Immature natural killer cell (primary cell): ENCODE results near the gene TAPT1. TPM values are rescaled to one million over a fixed set of nuclear protein-coding genes. Genes with fewer than 3 reads are reported as not detected.

ENCODE experiments used
- DNase-seq, 3 donors: peaks; one replicate each; pipeline ENCODE4 v3.0.0; 2022; ENCODE audit warnings: mixed read lengths in 1 of 3
- H3K27ac Mint-ChIP-seq, 6 donors: one replicate each; pipeline ENCODE4 v1.8.0; 2020; ENCODE audit warnings: mixed read lengths in 6 of 6, mild to moderate bottlenecking in 5 of 6, inconsistent platforms in 4 of 6, moderate library complexity in 3 of 6
- H3K27me3 Mint-ChIP-seq, 3 donors: one replicate each; pipeline ENCODE4 v1.8.0; 2020 to 2021; ENCODE audit warnings: low read depth in 3 of 3, mild to moderate bottlenecking in 3 of 3, mixed read lengths in 3 of 3, moderate library complexity in 3 of 3, inconsistent platforms in 1 of 3
- H3K36me3 Mint-ChIP-seq, 3 donors: one replicate each; pipeline ENCODE4 v1.8.0; 2020; ENCODE audit warnings: mixed read lengths in 3 of 3, inconsistent platforms in 2 of 3, mild to moderate bottlenecking in 2 of 3
- H3K4me1 Mint-ChIP-seq, 2 donors: one replicate each; pipeline ENCODE4 v1.8.0; 2020; ENCODE audit warnings: inconsistent platforms in 2 of 2, mild to moderate bottlenecking in 2 of 2, mixed read lengths in 2 of 2, moderate library complexity in 1 of 2
- H3K4me3 Mint-ChIP-seq, 5 donors: one replicate each; pipeline ENCODE4 v1.8.0; 2020; ENCODE audit warnings: mild to moderate bottlenecking in 5 of 5, mixed read lengths in 5 of 5, inconsistent platforms in 3 of 5, moderate library complexity in 3 of 5
- H3K9me3 Mint-ChIP-seq, 6 donors: one replicate each; pipeline ENCODE4 v1.8.0; 2020; ENCODE audit warnings: mild to moderate bottlenecking in 6 of 6, mixed read lengths in 6 of 6, inconsistent platforms in 4 of 6, moderate library complexity in 3 of 6
- polyA plus RNA-seq, 3 donors: library from polyadenylated mRNA; unstranded; fragments of 300-500 nt; fragmentation: Illumina TruSeq; gene quantifications; one replicate each; pipeline ENCODE4 v1.2.3, GENCODE V29; 2021

Gene TAPT1
- polyA plus RNA-seq, 3 donors from 2014 or later: 10.1 to 22.0 (median 17.9) TPM

DNA sequence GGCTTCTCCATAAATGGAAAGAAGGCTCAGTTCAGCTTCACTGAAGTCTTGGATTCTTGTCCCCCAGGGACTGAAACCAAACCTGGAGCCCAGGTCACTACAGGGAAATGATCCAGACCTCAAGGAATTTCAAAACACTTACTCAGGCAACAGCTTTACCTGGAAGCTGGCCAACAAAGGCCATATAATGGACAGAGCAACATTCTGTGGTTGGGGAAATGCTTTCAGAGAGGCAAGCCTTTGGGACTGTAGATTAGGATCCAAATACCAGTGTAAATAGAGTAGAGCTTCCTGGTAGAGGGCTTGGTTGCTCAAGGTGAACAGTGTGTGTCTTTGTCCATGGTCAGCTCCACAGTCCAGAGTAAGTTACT lies 85.4 kb downstream of the TAPT1 start:
- no peak for DNase-seq
- H3K4me1 Mint-ChIP-seq: no peaks in the 10 kb centered on the region
- H3K4me3 Mint-ChIP-seq: no peak overlapping the region
- peaks cover 1 to 8% (median 7%) of the 10 kb centered on the region in 3 donors for H3K36me3 Mint-ChIP-seq
- no peak overlapping the region for H3K27ac Mint-ChIP-seq
- H3K9me3 Mint-ChIP-seq: peaks cover 9 to 22% (median 20%) of the 10 kb centered on the region in 6 donors
- peaks cover 0 to 13% (median 11%) of the 10 kb centered on the region in 3 donors for H3K27me3 Mint-ChIP-seq

DNA sequence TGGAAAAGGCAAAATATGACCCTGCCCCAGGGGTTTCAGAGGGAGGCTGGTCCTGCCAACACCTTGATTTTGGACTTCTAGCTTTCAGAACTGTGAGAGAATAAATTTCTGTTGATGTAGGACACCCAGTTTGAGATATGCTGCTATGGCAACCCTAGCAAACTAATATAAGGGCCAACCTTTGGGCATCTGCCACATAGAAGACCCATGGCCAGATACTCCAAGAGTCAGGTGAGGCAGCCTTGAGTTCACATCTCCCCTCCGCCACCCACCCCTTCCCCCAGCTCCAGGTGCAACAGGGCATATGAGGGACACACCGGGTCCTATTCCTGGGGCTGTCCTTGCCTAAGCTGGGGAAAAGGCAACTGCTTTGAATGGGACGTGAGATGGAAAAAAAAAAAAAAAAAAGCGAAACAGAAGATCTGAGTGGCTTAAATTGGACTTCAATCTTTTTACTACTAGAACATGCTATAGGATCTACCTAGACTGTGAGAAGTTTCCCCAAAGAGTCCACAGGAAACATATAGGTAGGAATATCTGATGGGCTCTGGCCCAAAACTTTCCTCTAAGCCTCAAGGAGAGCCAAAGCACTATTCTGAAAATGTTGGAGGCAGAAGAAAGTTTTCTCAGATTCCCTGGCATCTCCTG lies 85.9 kb downstream of the TAPT1 start:
- H3K36me3 Mint-ChIP-seq: peaks cover 0 to 5% (median 3%) of the 10 kb centered on the region in 3 donors
- H3K9me3 Mint-ChIP-seq: peaks cover 7 to 17% (median 15%) of the 10 kb centered on the region in 6 donors
- no peak overlapping the region for H3K4me3 Mint-ChIP-seq
- no peak for DNase-seq
- peaks cover 0 to 14% (median 14%) of the 10 kb centered on the region in 3 donors for H3K27me3 Mint-ChIP-seq
- no peak overlapping the region for H3K27ac Mint-ChIP-seq
- no peaks in the 10 kb centered on the region for H3K4me1 Mint-ChIP-seq

DNA sequence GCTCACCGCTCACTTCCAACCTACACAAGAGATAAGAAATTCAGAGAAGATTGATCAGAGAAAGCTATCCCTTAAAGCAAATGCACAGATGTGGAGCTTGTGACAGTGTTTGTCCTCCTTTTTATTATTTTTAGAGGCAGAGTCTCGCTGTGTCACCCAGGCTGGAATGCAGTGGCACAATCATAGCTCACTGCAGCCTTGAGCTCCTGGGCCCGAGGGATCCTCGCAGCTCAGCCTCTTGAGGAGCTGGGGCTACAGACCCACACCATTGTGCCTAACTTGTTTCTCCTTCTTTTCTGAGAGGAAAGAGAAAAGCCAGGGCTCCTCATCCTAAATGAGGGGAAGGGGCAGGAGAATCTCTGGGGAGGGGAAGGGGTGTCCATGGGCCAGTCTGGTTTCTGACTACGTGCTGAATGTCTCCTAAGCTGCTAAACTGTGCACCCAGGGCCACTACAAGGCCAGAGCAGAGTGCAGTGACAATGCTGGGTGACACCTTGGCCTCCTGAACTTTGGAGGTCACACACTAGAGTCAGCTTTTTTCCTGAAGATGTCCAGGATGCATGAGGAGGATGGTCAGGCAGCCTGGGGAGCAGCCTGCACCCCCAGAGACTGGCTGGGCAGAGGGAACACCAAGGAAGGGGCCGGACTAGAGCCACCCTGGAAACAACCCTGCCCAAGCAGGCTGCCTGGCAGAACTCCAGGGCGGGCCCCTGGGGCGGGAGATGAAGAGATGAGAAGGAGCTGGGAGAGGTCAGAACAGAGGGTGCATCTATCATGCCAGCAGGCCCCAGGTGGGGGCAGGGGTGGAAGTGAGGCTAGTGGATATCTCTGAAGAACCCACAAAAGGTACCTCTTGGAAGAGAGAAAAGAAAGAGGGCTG lies 87.0 kb downstream of the TAPT1 start:
- Mint-ChIP-seq H3K9me3 (peaks cover 6 to 7% (median 7%) of the 10 kb centered on the region in 6 donors), H3K27me3 (peaks cover under 1 to 17% (median 11%) of the 10 kb centered on the region in 3 donors), H3K27ac (no peak overlapping the region), H3K36me3 (peaks cover 0 to 5% (median 0%) of the 10 kb centered on the region in 3 donors), H3K4me3 (no peak overlapping the region), H3K4me1 (no peaks in the 10 kb centered on the region)
- DNase-seq: no peak

DNA sequence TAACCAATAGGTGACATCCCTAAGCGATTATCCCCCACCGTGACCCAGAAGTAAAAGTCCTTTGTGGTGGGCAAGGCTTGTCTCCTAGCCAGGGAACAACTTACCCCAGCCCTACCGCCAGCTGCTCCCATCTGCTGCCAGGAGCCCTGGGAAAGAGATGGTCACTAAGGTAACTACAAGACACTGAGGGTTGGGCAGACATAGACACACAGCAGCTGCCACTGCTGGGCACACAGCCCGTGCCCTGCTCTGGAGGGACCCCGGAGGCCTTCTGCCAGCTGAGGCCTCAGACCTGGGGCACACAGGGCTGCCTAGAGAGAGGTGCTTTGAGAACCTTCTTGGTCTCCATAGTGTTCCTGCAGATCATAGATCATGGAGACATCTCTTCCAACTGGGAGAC lies 89.4 kb downstream of the TAPT1 start:
- peaks cover 3 to 17% (median 11%) of the 10 kb centered on the region in 3 donors for H3K27me3 Mint-ChIP-seq
- no peaks in the 10 kb centered on the region for H3K4me1 Mint-ChIP-seq
- DNase-seq: no peak
- H3K27ac Mint-ChIP-seq: no peak overlapping the region
- H3K36me3 Mint-ChIP-seq: no peaks in the 10 kb centered on the region
- no peak overlapping the region for H3K4me3 Mint-ChIP-seq
- H3K9me3 Mint-ChIP-seq: peaks cover 0 to 6% (median 0%) of the 10 kb centered on the region in 6 donors

DNA sequence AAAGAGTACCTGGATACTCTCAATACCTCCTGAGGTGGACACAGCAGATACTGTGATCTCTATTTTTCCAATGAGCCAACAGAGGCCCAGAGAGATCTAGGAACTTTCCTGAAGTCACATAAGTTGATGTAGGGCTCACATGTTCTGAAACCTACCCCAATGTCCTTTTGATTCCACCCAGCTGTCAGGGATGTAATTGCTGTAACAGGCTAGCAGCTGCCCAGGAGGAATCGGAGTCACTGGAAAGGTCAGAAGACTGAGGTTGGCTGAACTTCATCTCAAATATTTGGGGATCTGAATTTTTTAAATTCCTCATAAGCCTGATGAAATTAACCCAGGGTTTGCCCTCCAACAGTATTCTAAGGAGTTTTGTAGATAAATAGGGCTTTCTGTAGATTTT lies 90.0 kb downstream of the TAPT1 start:
- Mint-ChIP-seq H3K4me1 (no peaks in the 10 kb centered on the region), H3K36me3 (no peaks in the 10 kb centered on the region), H3K9me3 (peaks cover 0 to 4% (median 0%) of the 10 kb centered on the region in 6 donors), H3K4me3 (no peak overlapping the region), H3K27me3 (peaks cover 3 to 17% (median 10%) of the 10 kb centered on the region in 3 donors), H3K27ac (no peak overlapping the region)
- DNase-seq: no peak

DNA sequence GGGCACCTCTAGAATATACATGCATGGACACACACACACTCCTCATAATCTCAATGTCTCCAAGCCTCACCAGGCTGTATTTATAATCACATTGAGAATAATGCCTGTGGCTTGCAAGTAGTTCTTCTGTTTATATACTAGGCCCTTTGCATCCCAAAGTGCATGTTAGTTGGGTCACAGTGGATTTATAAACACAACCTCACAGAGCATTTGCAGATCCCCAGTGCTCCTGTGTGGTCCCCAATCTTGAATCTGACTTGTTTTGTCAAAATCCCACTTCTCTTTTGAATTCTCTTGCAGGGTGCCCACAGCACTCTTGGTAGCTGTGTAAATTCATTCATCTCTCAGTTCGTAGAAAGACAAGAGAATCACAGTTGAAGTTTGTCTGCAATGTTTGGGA lies 92.9 kb downstream of the TAPT1 start:
- H3K36me3 Mint-ChIP-seq: no peaks in the 10 kb centered on the region
- no peaks in the 10 kb centered on the region for H3K9me3 Mint-ChIP-seq
- H3K27ac Mint-ChIP-seq: no peak overlapping the region
- no peak overlapping the region for H3K4me3 Mint-ChIP-seq
- H3K27me3 Mint-ChIP-seq: peaks cover 3 to 13% (median 5%) of the 10 kb centered on the region in 3 donors
- no peak for DNase-seq
- H3K4me1 Mint-ChIP-seq: no peaks in the 10 kb centered on the region

DNA sequence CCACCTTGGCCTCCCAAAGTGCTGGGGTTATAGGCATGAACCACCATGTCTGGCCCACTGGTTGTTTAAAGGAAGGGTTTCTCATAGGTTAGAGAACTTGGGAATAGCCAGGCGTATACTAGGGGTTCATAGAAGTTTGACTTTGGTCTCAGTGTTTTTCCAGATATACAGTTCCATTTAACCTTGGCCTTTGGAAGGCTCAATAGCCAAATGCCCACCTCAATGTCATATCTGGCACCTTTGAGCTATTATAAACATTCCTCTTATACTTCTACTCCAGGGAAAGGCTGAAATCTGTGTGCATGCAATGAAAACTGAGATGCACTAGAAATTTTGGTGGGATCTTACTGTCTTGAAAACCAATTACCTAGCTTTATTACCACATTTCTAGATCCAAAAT lies 95.0 kb downstream of the TAPT1 start:
- Mint-ChIP-seq H3K4me3 (no peak overlapping the region), H3K36me3 (no peaks in the 10 kb centered on the region), H3K27me3 (peaks cover 3 to 13% (median 6%) of the 10 kb centered on the region in 3 donors), H3K4me1 (no peaks in the 10 kb centered on the region), H3K9me3 (no peaks in the 10 kb centered on the region), H3K27ac (no peak overlapping the region)
- DNase-seq: no peak

DNA sequence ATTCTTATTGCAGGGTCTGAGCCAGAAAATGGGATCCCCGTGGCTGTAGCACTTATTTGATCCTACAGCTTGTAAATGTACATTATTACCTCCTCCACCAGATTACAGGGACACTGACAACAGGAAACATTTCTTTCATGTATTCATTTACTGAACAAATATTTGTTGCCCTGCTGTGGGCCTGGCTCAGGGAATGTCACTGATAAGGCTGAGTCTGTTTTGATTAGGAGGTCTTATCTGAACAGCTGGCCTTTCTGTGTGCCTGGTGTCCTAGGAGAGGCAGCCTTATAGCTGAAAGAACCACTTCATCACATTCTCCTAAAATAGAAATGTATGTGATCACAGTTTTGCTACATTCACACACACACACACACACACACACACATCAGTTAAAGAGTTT lies 96.9 kb downstream of the TAPT1 start:
- H3K4me1 Mint-ChIP-seq: no peaks in the 10 kb centered on the region
- H3K9me3 Mint-ChIP-seq: no peaks in the 10 kb centered on the region
- no peak overlapping the region for H3K4me3 Mint-ChIP-seq
- no peak for DNase-seq
- no peaks in the 10 kb centered on the region for H3K36me3 Mint-ChIP-seq
- H3K27me3 Mint-ChIP-seq: peaks cover 0 to 6% (median 5%) of the 10 kb centered on the region in 3 donors
- H3K27ac Mint-ChIP-seq: no peak overlapping the region

DNA sequence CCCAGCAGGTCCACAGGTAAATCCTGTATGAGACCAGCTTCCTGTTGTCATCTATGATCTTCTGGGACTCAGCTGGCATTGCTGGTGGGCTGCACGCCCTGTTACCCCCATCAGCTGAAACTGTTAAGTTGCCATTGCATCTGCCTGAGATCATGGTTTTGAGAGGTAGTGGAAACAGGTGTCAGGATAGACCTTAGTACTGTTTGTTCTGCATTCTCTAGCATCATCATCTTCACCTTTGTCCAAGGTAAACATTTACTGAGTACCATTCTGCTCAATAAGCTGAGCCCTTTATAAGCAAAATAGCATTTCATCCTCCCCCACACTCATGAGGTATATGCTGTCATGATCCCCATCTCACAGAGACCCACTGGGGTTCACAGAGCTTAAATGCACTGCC lies 99.6 kb downstream of the TAPT1 start:
- Mint-ChIP-seq H3K4me3 (no peak overlapping the region), H3K36me3 (no peaks in the 10 kb centered on the region), H3K4me1 (peaks cover 9 to 19% of the 10 kb centered on the region in 2 donors), H3K27me3 (peaks cover 0 to 3% (median 2%) of the 10 kb centered on the region in 3 donors), H3K9me3 (no peaks in the 10 kb centered on the region), H3K27ac (no peak overlapping the region)
- no peak for DNase-seq

DNA sequence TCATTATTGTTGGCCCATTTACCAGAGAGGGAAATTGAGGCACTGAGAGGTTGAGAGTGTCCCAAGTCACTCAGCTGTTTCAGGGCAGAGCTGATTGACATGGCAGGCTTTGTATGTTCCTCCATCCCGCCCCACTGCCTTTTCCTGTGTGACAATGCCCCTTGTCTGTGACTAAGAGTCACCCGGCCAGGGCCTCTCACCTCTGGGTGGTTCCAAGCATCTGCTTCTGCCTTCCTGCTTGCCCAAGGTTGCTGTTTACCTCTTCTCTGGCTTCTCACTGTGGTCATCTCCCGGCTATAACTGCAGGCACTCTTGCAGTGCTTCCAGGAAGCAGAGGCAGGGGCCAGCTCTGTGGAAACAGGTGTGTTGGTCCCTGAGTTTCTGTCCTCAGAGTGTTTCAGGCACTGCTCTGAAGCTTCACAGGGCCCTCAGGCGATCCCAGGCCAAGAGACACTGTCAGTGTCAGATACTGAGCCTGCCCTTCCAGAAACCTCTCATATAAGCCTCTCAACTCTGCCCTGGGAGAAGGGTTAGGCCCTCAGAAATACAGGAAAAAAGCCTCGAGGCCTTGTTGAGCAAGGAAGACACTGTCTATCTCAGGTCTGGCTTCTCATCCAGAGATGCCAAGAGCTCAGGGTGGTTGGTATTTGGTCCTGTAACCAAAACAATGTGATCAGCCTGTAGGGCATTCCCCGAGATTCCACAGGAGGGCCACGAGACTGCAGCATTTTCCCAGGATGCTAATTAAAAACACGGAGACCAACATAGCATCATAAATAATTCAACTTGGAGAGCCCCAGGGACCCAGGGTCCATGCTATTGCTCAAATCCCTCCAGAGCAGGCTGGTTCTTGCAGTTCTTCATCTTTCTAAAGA lies 100.5 kb downstream of the TAPT1 start:
- H3K4me3 Mint-ChIP-seq: no peak overlapping the region
- H3K27ac Mint-ChIP-seq: no peak overlapping the region
- H3K27me3 Mint-ChIP-seq: peaks cover 2 to 3% (median 2%) of the 10 kb centered on the region in 3 donors
- peaks cover 9 to 19% of the 10 kb centered on the region in 2 donors for H3K4me1 Mint-ChIP-seq
- no peak for DNase-seq
- H3K36me3 Mint-ChIP-seq: no peaks in the 10 kb centered on the region
- H3K9me3 Mint-ChIP-seq: no peaks in the 10 kb centered on the region

DNA sequence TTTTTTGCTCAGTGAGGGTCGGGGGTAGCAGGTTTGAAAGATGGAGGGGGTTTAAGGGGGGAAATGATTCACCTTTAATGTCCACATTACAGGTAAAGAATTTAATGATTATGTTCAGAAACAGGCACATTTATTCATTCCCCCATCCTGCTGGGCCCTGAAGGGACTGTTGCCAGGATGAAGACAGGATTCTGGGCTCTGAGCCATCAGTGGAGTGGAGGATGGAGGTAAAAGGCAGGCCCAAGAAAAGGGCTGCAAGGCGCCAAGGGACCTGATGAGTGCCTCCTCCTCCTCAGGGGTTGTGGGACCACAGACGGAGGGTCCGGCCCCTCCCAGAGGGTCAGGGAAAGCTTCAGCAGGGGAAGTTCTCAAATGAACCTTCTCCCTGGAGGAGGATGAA lies 102.0 kb downstream of the TAPT1 start:
- DNase-seq: no peak
- Mint-ChIP-seq H3K27ac (no peak overlapping the region), H3K36me3 (no peaks in the 10 kb centered on the region), H3K9me3 (no peaks in the 10 kb centered on the region), H3K27me3 (peaks cover 0 to 4% (median 2%) of the 10 kb centered on the region in 3 donors), H3K4me3 (no peak overlapping the region), H3K4me1 (peaks cover 9 to 19% of the 10 kb centered on the region in 2 donors)

DNA sequence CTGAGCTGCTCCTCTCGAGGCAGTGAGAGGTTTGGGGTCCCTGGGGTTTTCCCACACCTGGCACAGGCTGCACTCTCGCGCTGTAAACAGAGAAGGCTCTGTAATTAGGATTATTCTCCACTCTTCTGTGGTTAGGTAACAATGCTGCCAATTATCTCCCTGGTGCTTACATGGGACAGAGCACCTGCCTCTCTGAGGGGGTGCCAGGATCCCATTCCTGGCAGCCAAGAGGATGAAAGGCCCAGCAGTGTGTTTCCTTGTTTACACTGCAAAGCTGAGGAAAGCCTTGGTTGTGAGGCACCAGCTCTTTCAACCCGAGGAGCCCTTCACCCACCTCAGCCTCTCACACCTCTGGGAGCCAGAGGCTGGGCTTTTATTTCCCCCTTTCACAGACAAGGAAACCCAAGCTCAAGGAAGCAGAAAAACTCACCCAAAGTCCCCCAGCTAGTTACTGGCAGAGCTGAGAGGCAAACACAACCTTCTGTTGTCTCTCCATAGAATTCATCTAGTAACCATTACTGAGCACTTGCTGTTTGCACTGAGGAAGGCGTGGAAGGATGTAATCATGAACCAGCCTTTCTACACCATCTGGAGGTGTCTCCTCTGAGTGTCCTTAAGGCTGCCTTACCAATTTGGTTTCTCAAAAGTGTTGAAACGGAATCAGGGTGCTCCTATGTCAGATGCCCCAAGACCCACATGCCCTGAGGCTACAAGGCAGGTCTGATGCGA lies 102.8 kb downstream of the TAPT1 start:
- Mint-ChIP-seq H3K27me3 (peaks cover 2 to 6% (median 4%) of the 10 kb centered on the region in 3 donors), H3K4me3 (no peak overlapping the region), H3K36me3 (no peaks in the 10 kb centered on the region), H3K27ac (no peak overlapping the region), H3K4me1 (peaks cover 9 to 19% of the 10 kb centered on the region in 2 donors), H3K9me3 (no peaks in the 10 kb centered on the region)
- no peak for DNase-seq

DNA sequence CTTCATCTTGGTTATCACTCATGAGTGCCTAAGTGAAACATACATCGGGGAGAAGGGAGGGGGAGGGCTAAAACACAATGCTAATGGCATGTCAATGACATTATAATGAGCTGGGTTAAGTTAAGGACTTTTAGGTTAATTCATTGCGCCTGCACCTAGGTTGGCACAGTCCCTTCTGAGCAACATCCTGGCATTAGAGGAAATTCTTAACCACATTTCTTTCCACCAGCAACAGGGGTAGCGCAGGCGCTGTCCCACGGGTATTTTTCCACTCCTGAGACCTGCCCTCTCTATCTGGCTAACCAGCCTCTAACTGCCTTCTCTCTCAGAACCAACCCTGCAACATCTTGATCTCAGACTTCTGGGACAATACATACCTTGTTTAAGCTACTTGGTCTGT lies 103.5 kb downstream of the TAPT1 start:
- Mint-ChIP-seq H3K27ac (no peak overlapping the region), H3K27me3 (peaks cover 2 to 7% (median 4%) of the 10 kb centered on the region in 3 donors), H3K4me1 (peaks cover 9 to 19% of the 10 kb centered on the region in 2 donors), H3K4me3 (no peak overlapping the region), H3K36me3 (no peaks in the 10 kb centered on the region), H3K9me3 (no peaks in the 10 kb centered on the region)
- no peak for DNase-seq
